Fibroblast of villous mesenchyme (primary cell): ENCODE results near the gene C11orf87. TPM values are rescaled to one million over a fixed set of nuclear protein-coding genes. Genes with fewer than 3 reads are reported as not detected.

Source experiments
- DNase-seq: peaks from one replicate; pipeline ENCODE4 v3.0.0-alpha.2; 2010; ENCODE audit warnings: low read depth
- H3K4me3 ChIP-seq: 2 replicates; pipeline ENCODE4 v1.5.1; 2011; ENCODE audit warnings: low read depth, mild to moderate bottlenecking, low read length
- CTCF ChIP-seq: IDR thresholded peaks from 2 replicates; pipeline ENCODE4 v1.5.1; 2012; ENCODE audit warnings: low read depth, mild to moderate bottlenecking, low read length; ENCODE audit not compliant: insufficient read depth
- total RNA-seq: library from RNA; depleted of rRNA; stranded (reverse); fragments of >200 nt; gene quantifications from 2 replicates; pipeline ENCODE4 v1.2.3, GENCODE V29; 2012

Gene C11orf87
- total RNA-seq, 1 donor: not detected

- TF ChIP-seq CTCF: no peak
- no peak overlapping the region for H3K4me3 ChIP-seq
- no peak for DNase-seq
Measured at GRCh38 chr11:109384873-109385272, 37.1 kb upstream of the C11orf87 start.

GRCh38 chr11:109388982-109389381 lies 33.0 kb upstream of the C11orf87 start:
- TF ChIP-seq CTCF: no peak
- H3K4me3 ChIP-seq: no peak overlapping the region
- DNase-seq: no peak

GRCh38 chr11:109390752-109391151 lies 31.2 kb upstream of the C11orf87 start:
- DNase-seq: no peak
- H3K4me3 ChIP-seq: no peak overlapping the region
- TF ChIP-seq CTCF: no peak

GRCh38 chr11:109401545-109401944 lies 20.4 kb upstream of the C11orf87 start:
- H3K4me3 ChIP-seq: no peak overlapping the region
- no peak for TF ChIP-seq CTCF
- DNase-seq: no peak

- no peak for DNase-seq
- H3K4me3 ChIP-seq: no peak overlapping the region
- no peak for TF ChIP-seq CTCF
Measured at GRCh38 chr11:109405671-109406070, 16.3 kb upstream of the C11orf87 start.

- no peak for DNase-seq
- no peak overlapping the region for H3K4me3 ChIP-seq
- TF ChIP-seq CTCF: no peak
Measured at GRCh38 chr11:109416601-109417000, 5.4 kb upstream of the C11orf87 start.

- peak overlapping the region; percentile 21 for H3K4me3 ChIP-seq
- no peak for DNase-seq
- TF ChIP-seq CTCF: no peak
Measured at GRCh38 chr11:109422870-109423465, 978 bp downstream of the C11orf87 start.
